Astrocyte (in vitro differentiated cells and primary cell): ENCODE results near the gene SERPINE3. TPM values are rescaled to one million over a fixed set of nuclear protein-coding genes. Genes with fewer than 3 reads are reported as not detected.

ENCODE experiments used
- DNase-seq: peaks from one replicate; pipeline ENCODE4 v3.0.0-alpha.2; 2010; ENCODE audit warnings: low read depth
- FAIRE-seq: peaks from 2 replicates; lab custom pipeline; 2011; peaks lifted over from hg19 to GRCh38; lab: Jason Lieb, UNC
- H2AFZ ChIP-seq: 2 replicates; pipeline ENCODE4 v1.6.0; 2012; ENCODE audit warnings: low read depth, low read length, inconsistent platforms
- H3K27ac ChIP-seq: 2 replicates; pipeline ENCODE4 v1.5.1; 2011; ENCODE audit warnings: low read depth, low read length, inconsistent platforms
- H3K27me3 ChIP-seq: 2 replicates; pipeline ENCODE4 v1.6.0; 2011; ENCODE audit warnings: low read length, inconsistent platforms; ENCODE audit not compliant: insufficient read depth
- H3K36me3 ChIP-seq: 2 replicates; pipeline ENCODE4 v1.5.1; 2011; ENCODE audit warnings: low read length, inconsistent platforms; ENCODE audit not compliant: insufficient read depth
- H3K4me1 ChIP-seq: 2 replicates; pipeline ENCODE4 v1.5.1; 2011; ENCODE audit warnings: low read length, inconsistent platforms; ENCODE audit not compliant: insufficient read depth
- H3K4me2 ChIP-seq: 2 replicates; pipeline ENCODE4 v1.6.0; 2012; ENCODE audit warnings: low read length, inconsistent platforms
- H3K4me3 ChIP-seq: 2 replicates; pipeline ENCODE4 v1.5.1; 2011; ENCODE audit warnings: low read depth, mild to moderate bottlenecking, low read length, inconsistent platforms; ENCODE audit not compliant: insufficient read depth
- H3K79me2 ChIP-seq: 2 replicates; pipeline ENCODE4 v1.6.0; 2012; ENCODE audit warnings: mild to moderate bottlenecking, low read length, inconsistent platforms; ENCODE audit not compliant: insufficient read depth
- H3K9ac ChIP-seq: 2 replicates; pipeline ENCODE4 v1.6.0; 2012; ENCODE audit warnings: mild to moderate bottlenecking, low read length, inconsistent platforms
- H3K9me3 ChIP-seq: 2 replicates; pipeline ENCODE4 v1.5.1; 2012; ENCODE audit warnings: low read depth, mild to moderate bottlenecking, low read length, inconsistent platforms; ENCODE audit not compliant: insufficient read depth
- H4K20me1 ChIP-seq: 2 replicates; pipeline ENCODE4 v1.6.0; 2012; ENCODE audit warnings: low read length, inconsistent platforms; ENCODE audit not compliant: insufficient read depth
- H3K27ac Mint-ChIP-seq: one replicate; pipeline ENCODE4 v1.8.0; 2021; ENCODE audit warnings: mild to moderate bottlenecking, mixed read lengths; ENCODE audit not compliant: unreplicated experiment
- H3K27me3 Mint-ChIP-seq: one replicate; pipeline ENCODE4 v1.8.0; 2021; ENCODE audit warnings: low read depth, mixed read lengths; ENCODE audit not compliant: unreplicated experiment
- H3K36me3 Mint-ChIP-seq: one replicate; pipeline ENCODE4 v1.8.0; 2021; ENCODE audit warnings: low read depth, mixed read lengths; ENCODE audit not compliant: unreplicated experiment
- H3K4me1 Mint-ChIP-seq: one replicate; pipeline ENCODE4 v1.8.0; 2021; ENCODE audit warnings: low read depth, mixed read lengths; ENCODE audit not compliant: unreplicated experiment
- H3K4me3 Mint-ChIP-seq: one replicate; pipeline ENCODE4 v1.8.0; 2021; ENCODE audit warnings: mild to moderate bottlenecking, moderate library complexity, mixed read lengths; ENCODE audit not compliant: unreplicated experiment
- H3K9me3 Mint-ChIP-seq: one replicate; pipeline ENCODE4 v1.8.0; 2021; ENCODE audit warnings: mild to moderate bottlenecking, mixed read lengths; ENCODE audit not compliant: unreplicated experiment
- EZH2 ChIP-seq: IDR thresholded peaks from 2 replicates; pipeline ENCODE4 v1.6.1; 2012; ENCODE audit warnings: mild to moderate bottlenecking, low read length, inconsistent platforms; ENCODE audit not compliant: insufficient read depth
- total RNA-seq: library from RNA; stranded (reverse); gene quantifications from 2 replicates; pipeline ENCODE4 v1.2.1, GENCODE V29; 2021
- TF ChIP-seq, protein P1 (sequence below): IDR thresholded peaks from 2 replicates; pipeline ENCODE4 v1.5.1; 2011; ENCODE audit warnings: low read depth, mild to moderate bottlenecking, inconsistent platforms, low read length, moderate library complexity; ENCODE audit not compliant: insufficient read depth

Gene SERPINE3
- total RNA-seq, 1 donor from 2014 or later, result not detected

DNA sequence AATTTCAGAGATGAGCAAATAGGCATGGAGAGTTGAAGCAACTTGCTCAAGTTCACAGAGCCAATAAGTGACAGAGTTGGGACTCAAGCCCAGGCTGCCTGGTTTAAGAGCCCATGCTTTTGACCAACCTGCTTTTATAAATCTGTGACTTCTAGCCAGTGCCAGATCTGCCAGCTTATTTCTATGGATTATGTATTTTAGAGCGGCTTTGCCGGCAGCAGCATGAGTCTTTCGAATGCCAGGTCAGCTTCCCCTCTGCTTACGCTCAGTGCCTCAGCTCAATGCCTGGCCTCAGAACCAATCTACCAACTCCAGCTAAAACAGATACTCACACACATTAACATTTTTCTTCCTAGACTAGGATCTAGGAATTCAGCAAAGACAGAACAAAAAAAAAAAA is 2.3 kb downstream of the SERPINE3 start:
- H3K36me3 ChIP-seq, result no peaks in the 10 kb centered on the region
- H3K4me1 Mint-ChIP-seq, result peaks cover 25% of the 10 kb centered on the region
- H3K9ac ChIP-seq, result no peak overlapping the region
- H3K27ac Mint-ChIP-seq, result peak overlapping the region; percentile 21
- no peaks in the 10 kb centered on the region for H3K27me3 ChIP-seq
- no peaks in the 10 kb centered on the region for H3K9me3 Mint-ChIP-seq
- DNase-seq (no peak), FAIRE-seq (no peak)
- H3K27me3 Mint-ChIP-seq, result no peaks in the 10 kb centered on the region
- H3K4me3 Mint-ChIP-seq, result no peak overlapping the region
- no peaks in the 10 kb centered on the region for H3K9me3 ChIP-seq
- no peaks in the 10 kb centered on the region for H4K20me1 ChIP-seq
- no peak overlapping the region for H3K27ac ChIP-seq
- no peak overlapping the region for H3K4me2 ChIP-seq
- peaks cover 4% of the 10 kb centered on the region for H3K36me3 Mint-ChIP-seq
- H3K4me1 ChIP-seq, result peaks cover 9% of the 10 kb centered on the region
- no peak overlapping the region for H3K4me3 ChIP-seq
- TF ChIP-seq, protein P1, sequence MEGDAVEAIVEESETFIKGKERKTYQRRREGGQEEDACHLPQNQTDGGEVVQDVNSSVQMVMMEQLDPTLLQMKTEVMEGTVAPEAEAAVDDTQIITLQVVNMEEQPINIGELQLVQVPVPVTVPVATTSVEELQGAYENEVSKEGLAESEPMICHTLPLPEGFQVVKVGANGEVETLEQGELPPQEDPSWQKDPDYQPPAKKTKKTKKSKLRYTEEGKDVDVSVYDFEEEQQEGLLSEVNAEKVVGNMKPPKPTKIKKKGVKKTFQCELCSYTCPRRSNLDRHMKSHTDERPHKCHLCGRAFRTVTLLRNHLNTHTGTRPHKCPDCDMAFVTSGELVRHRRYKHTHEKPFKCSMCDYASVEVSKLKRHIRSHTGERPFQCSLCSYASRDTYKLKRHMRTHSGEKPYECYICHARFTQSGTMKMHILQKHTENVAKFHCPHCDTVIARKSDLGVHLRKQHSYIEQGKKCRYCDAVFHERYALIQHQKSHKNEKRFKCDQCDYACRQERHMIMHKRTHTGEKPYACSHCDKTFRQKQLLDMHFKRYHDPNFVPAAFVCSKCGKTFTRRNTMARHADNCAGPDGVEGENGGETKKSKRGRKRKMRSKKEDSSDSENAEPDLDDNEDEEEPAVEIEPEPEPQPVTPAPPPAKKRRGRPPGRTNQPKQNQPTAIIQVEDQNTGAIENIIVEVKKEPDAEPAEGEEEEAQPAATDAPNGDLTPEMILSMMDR, result no peak
- TF ChIP-seq EZH2, result no peak
- no peaks in the 10 kb centered on the region for H3K79me2 ChIP-seq
- H2AFZ ChIP-seq, result no peak overlapping the region

DNA sequence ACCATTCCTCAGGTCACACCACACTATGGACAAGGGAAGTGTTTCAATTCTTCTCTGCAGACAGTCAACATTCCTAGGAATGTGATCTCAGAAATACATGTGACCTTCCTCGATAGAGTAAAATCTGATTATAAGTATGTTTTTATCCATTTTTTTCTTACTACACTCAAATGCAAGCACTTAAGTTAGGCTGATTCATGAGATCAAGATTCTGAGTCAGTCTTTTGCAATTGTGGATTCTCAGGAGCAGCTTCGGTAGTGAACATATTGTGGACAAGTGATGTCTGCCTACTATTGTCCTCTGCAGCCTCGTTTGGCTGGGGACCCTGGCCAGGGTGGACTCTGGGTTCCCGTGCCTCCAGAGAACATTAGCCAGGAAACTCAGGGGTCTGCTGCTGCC is 3.2 kb downstream of the SERPINE3 start:
- H3K79me2 ChIP-seq, result no peaks in the 10 kb centered on the region
- H3K4me3 Mint-ChIP-seq, result no peak overlapping the region
- H3K27me3 Mint-ChIP-seq, result no peaks in the 10 kb centered on the region
- peaks cover 9% of the 10 kb centered on the region for H3K4me1 ChIP-seq
- no peak overlapping the region for H3K4me3 ChIP-seq
- H3K4me2 ChIP-seq, result no peak overlapping the region
- H3K9ac ChIP-seq, result no peak overlapping the region
- peak overlapping the region; percentile 34 for H3K27ac Mint-ChIP-seq
- H3K27me3 ChIP-seq, result no peaks in the 10 kb centered on the region
- no peaks in the 10 kb centered on the region for H3K9me3 ChIP-seq
- FAIRE-seq, result no peak
- peaks cover 7% of the 10 kb centered on the region for H3K36me3 Mint-ChIP-seq
- no peak overlapping the region for H2AFZ ChIP-seq
- H3K4me1 Mint-ChIP-seq, result peaks cover 25% of the 10 kb centered on the region
- no peaks in the 10 kb centered on the region for H3K9me3 Mint-ChIP-seq
- H4K20me1 ChIP-seq, result no peaks in the 10 kb centered on the region
- H3K27ac ChIP-seq, result no peak overlapping the region
- peak; percentile 66 for DNase-seq
- H3K36me3 ChIP-seq, result no peaks in the 10 kb centered on the region
- TF ChIP-seq, protein P1, result no peak
- TF ChIP-seq EZH2, result no peak

DNA sequence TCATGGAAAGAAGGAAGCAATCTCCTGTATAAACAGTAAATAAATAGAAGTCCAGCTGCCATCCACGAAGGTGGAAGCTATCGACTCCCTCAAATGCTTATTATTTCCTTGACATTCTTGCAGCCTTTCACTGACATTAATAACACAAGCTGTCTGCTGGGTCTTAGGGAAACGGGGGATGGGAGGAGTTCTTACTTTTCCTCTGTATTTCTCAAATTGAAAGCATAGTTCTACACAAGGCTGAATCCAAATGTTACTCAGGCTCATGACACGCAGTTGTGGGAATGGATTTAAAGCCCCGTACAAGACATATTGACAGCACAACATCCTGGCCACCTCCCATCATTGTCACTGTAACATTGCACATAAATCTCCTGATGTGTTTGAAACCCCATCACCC is 4.0 kb downstream of the SERPINE3 start:
- no peak overlapping the region for H3K4me3 Mint-ChIP-seq
- TF ChIP-seq EZH2, result no peak
- TF ChIP-seq, protein P1, result no peak

More for the DNA sequence above, 4.0 kb downstream of the SERPINE3 start:
- no peaks in the 10 kb centered on the region for H3K9me3 ChIP-seq
- H3K4me3 ChIP-seq, result no peak overlapping the region
- Mint-ChIP-seq H3K4me1 (peaks cover 25% of the 10 kb centered on the region), H3K9me3 (no peaks in the 10 kb centered on the region), H3K36me3 (peaks cover 7% of the 10 kb centered on the region), H3K27ac (no peak overlapping the region), H3K27me3 (no peaks in the 10 kb centered on the region)
- no peaks in the 10 kb centered on the region for H3K27me3 ChIP-seq
- DNase-seq (no peak), FAIRE-seq (no peak)
- H3K27ac ChIP-seq, result no peak overlapping the region
- no peak overlapping the region for H3K4me2 ChIP-seq
- no peaks in the 10 kb centered on the region for H3K36me3 ChIP-seq
- H4K20me1 ChIP-seq, result no peaks in the 10 kb centered on the region
- no peaks in the 10 kb centered on the region for H3K79me2 ChIP-seq
- H2AFZ ChIP-seq, result no peak overlapping the region
- no peak overlapping the region for H3K9ac ChIP-seq
- H3K4me1 ChIP-seq, result peaks cover 9% of the 10 kb centered on the region
